HCT116 (cell line): Measurements from ENCODE around the gene ACOT8.

Experiments
- CTCF ChIP-seq, 3 experiments: fragments of 200-600 bp in 1 of 3; sonication (generic) in 1 of 3; IDR thresholded peaks in 2 of 3; conservative IDR thresholded peaks in 1 of 3; 2 replicates each; pipeline ENCODE4 v1.5.1; 2012 to 2017; ENCODE audit warnings: low read depth in 2 of 3, low read length in 2 of 3, antibody characterized with exemption in 1 of 3, borderline replicate concordance in 1 of 3, control low read depth in 1 of 3, mild to moderate bottlenecking in 1 of 3, mixed read lengths in 1 of 3, mixed run types in 1 of 3, moderate library complexity in 1 of 3; ENCODE audit not compliant: insufficient read depth in 1 of 3
- MAX ChIP-seq: IDR thresholded peaks from 2 replicates; pipeline ENCODE4 v1.6.1; 2012
- POLR2A ChIP-seq: IDR thresholded peaks from 2 replicates; pipeline ENCODE4 v1.7.0; 2011; ENCODE audit warnings: borderline replicate concordance; ENCODE audit not compliant: insufficient read depth, insufficient read length; ENCODE audit errors: extremely low read depth
- REST ChIP-seq: IDR thresholded peaks from 2 replicates; pipeline ENCODE4 v1.6.1; 2012; ENCODE audit warnings: low read depth
- SIN3A ChIP-seq: IDR thresholded peaks from 2 replicates; pipeline ENCODE4 v1.6.1; 2012; ENCODE audit warnings: low read depth
- ZBTB33 ChIP-seq: IDR thresholded peaks from 2 replicates; pipeline ENCODE4 v1.6.1; 2011; ENCODE audit warnings: mild to moderate bottlenecking, low read length, moderate library complexity; ENCODE audit not compliant: insufficient replicate concordance; ENCODE audit errors: extremely low read depth

GRCh38 chr20:45863543-45864470 is 6.6 kb upstream of the ACOT8 start:
- no peak for TF ChIP-seq SIN3A
- TF ChIP-seq ZBTB33: no peak
- no peak for TF ChIP-seq POLR2A
- TF ChIP-seq CTCF (IDR thresholded peaks at IDR 0.05 in 2 of 3, conservative IDR thresholded peaks at IDR 0.05 in 1 of 3; ENCODE audit: borderline replicate concordance in 1 of 3, insufficient read depth in 1 of 3, low read depth in 2 of 3, low read length in 2 of 3): no peak
- TF ChIP-seq MAX: no peak
- TF ChIP-seq REST: no peak
